Stimulated activated CD4-positive, alpha-beta T cell treated with anti-CD3 and anti-CD28 coated beads, TNF-alpha, amount 100 ng/mL, for 24 hours (primary cell): ENCODE measurements around the gene FRY.

Experiments used
- DNase-seq, 3 experiments: peaks; one replicate each; pipeline ENCODE4 v3.0.0-alpha.2; 2020; ENCODE audit warnings: low read depth in 3 of 3

FRY gene

DNA sequence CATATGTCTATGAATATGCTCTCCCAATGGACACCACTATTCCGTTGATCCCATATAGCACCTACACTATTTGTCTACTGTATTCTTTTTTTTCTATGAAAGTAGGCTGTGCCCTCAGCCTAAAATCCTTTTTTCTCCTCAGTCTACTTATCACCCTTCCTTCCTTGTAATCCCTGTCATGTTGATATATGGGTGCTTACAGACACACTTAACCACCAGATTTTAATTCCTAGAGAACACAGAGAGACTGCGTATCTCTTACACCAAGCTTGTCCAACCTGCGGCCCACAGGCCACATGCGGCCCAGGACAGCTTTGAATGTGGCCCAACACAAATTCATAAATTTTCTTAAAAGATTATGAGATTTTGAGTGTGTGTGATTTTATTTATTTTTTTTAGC is 182.5 kb downstream of the FRY start:
- DNase-seq, result no peak

GRCh38 chr13:32216281-32216680 is 184.7 kb downstream of the FRY start:
- DNase-seq, result no peak

DNA sequence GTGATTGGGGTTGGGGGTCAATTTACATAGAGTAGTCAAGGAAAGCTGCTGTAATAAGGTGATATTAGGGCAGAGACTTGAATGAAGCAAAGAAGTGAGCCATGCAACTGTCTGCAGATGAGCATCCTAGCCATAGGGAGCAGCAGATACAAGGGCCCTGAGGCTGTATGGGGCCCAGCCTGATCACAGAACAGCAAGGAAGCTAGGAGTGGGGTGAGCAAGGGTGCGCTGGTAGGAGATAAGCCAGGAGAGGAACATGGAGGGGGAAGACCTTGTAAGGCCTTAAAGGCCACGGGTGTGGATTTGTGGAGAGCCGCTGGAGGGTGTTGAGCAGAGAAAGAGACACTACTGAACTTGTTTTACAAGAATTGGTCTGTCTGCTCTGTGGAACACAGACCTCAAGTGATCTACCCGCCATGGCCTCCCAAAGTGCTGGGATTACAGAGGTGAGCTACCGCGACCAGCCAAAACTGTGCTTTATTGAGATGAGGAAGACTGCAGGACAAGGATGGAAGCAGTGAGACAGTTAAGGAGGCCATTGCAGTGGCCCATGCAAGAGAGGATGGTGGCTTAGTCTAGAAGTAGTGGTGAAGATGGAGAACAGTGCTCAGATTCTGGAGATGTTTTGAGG is 190.6 kb downstream of the FRY start:
- no peak for DNase-seq

GRCh38 chr13:32224916-32225315 is 193.3 kb downstream of the FRY start:
- no peak for DNase-seq

DNA sequence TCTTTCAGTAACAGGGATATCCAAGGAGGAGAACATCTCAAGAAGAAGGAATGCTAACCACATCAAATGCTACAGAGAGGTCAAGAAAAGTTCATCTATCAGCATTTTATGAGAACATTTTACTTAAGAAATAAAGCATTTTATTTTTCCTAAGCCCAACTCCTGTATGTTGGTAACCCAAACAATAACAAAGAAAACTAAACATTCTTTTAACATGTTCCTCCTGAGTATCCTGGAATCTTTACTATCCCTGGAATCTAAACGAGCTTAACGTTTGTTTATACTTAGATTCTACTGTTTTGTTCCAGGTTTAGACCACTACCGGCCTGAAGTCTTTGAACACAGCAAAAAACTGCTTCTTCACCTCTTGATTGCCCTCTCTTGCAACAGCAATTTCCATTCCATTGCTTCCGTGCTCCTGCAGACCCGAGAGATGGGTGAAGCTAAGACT is 193.9 kb downstream of the FRY start:
- no peak for DNase-seq

- DNase-seq, result no peak
These were observed 196.9 kb downstream of the FRY start for GRCh38 chr13:32228330-32229041.

GRCh38 chr13:32229443-32229842 is 197.9 kb downstream of the FRY start:
- no peak for DNase-seq

DNA sequence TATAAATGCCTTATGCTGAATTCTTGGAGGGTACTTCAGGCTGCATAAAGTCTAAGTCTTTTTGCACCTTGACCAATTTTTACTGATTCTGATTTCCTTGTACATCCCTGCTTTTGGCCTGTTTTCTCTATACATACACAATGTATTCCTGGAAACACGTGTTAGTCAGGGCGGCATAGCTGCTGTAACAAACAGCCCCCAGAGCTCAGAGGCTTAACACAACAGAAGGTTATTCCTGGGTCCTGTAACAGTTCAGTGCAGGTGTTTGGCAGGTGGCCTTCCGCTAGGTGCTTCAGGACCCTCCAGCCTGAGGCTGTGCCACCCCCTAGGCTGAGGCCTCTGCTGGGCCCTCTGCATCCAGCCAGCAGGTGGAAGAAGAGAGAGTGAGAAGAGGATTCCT is 200.7 kb downstream of the FRY start:
- no peak for DNase-seq

DNA sequence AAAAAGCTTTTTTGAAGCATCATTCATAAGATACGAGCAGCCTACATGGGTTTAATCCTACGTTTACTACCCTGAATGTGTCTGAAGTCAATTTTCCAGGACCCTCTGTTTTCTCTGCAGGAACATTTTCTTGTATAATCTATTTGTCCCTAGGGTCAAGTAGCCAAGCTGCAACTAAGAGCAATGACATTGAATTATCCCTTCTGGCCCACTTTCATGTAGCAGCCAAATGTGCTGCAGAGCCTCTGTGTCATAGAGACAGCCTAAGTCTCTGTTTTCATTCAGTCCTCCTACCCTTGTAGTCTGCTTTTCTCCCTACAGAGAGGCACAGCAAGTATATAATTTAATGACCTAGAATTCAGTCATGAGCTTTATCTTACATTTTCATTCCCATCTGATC is 201.5 kb downstream of the FRY start:
- no peak for DNase-seq

DNA sequence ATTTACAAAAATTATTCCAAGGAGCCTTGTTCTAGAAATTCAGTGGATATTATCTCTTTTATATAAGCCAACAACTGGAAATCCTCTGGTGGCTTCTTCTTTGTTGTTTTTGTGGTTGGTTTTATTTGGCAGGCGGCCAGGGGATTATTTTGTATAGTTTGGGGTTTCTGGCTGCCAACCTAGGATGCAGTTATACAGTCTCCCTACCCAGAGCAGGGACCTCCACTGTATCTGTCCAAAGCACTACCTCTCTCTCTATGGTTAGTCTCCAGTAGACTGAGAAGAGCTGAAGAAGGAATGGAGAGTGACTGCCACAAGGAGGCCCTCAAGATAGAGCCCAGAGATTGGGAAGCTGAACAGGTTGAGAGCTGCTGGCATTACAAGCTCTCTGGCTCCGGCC is 203.3 kb downstream of the FRY start:
- no peak for DNase-seq

DNA sequence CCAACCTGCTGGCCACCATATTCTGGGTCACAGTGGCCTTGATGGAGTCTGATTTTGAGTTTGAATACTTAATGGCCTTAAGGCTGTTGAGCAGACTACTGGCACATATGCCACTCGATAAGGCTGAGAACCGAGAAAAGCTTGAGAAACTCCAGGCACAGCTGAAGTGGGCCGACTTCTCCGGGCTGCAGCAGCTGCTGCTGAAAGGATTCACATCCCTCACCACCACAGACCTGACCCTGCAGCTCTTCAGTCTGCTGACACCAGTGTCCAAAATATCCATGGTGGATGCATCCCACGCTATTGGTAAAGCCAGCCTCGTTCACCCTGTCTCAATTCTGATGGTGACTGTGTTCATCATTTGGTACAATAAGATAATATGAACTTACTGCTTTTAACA is 206.1 kb downstream of the FRY start:
- no peak for DNase-seq

GRCh38 chr13:32243695-32244094 is 212.1 kb downstream of the FRY start:
- DNase-seq, result no peak

DNA sequence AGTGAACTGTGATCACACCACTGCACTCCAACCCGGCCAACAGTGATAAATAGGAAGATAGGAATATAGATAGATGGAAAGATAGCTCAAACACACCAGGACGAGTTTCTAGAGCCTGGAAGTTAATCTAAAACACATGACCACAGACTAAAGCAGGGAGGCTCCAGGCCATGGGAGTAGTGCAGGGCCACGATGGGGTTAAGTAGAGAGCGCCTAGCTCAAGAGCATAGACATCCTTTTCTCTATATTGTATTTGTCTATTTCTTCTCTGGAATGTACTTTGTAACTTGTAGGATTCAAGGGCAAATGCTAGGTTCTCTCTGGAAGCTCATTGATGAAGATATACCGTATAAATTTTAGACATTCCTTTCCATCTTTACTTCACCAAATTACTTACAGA is 214.0 kb downstream of the FRY start:
- no peak for DNase-seq

- peak in 2 of 3 experiments; percentile 6 to 45 for DNase-seq
These were observed 214.9 kb downstream of the FRY start for GRCh38 chr13:32246468-32246867.

DNA sequence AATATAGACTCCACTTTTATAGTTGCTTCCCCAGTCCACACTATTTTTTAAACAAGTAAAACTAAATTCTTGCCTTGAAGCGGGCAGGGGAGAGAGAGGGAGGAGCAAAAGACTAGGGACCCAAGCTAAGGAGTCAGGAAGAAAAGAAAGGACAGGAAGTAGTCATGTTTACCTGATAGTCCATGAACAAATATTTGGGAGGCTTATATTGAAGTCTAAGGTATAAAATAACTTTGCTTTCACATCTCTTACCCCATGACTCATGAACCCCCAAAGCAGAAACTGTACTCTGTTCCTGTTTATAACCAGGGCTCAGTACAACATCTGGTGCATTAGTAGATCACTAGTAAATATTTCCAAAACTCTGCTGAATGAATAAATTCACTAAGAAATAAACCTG is 216.3 kb downstream of the FRY start:
- no peak for DNase-seq

GRCh38 chr13:32248801-32249200 is 217.2 kb downstream of the FRY start:
- DNase-seq, result no peak

DNA sequence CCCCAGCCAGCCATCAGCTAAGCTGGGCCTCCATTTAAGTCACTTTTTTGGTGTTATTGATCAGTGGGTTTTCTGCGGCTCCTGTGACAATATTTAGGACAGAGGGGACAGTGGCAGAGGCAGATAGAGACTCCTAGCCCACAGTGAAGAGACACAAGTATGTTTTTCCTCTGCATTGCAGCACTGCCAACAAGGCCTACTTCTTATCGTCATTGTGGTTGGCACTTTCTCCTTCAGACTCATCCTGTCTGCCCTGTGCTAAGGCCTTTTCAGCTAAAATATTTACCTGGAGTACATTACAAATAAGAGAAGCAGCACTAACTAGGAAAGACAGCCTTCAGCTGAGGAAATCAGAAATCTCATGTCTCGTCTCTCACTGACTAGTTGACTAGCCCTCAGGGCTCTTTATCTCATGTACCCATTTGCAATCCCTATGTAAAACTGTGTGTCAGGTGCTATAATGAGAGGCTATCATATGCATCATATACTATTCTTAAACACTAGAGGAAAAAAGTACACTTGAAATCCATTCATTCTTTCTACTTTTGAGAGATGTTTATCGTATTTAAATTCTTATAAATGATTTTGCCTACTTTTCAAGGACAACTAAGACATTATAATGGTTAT is 221.4 kb downstream of the FRY start:
- DNase-seq, result no peak

DNA sequence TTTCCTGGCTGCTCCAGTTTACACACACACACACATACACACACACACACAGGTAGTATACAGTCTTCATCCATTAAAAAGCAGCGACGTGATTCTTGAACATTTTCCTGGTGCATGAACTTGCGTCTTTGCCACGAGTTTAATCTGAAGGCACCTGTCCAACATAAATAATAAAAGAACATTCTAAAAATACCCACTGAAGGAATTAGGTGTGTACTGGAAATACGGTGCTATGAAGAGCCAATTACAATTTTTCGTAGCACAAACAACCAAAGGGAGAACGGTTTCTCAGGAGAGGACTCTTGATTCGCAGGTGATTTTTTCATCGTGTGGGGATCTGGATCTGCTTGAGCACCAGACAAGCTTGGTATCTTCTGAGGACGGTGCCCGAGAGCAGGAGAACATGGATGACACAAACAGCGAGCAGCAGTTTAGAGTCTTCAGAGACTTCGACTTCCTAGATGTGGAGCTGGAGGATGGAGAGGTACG is 222.4 kb downstream of the FRY start:
- DNase-seq, result no peak

GRCh38 chr13:32254416-32254815 is 222.8 kb downstream of the FRY start:
- DNase-seq, result no peak

GRCh38 chr13:32254916-32255723 is 223.5 kb downstream of the FRY start:
- no peak for DNase-seq

DNA sequence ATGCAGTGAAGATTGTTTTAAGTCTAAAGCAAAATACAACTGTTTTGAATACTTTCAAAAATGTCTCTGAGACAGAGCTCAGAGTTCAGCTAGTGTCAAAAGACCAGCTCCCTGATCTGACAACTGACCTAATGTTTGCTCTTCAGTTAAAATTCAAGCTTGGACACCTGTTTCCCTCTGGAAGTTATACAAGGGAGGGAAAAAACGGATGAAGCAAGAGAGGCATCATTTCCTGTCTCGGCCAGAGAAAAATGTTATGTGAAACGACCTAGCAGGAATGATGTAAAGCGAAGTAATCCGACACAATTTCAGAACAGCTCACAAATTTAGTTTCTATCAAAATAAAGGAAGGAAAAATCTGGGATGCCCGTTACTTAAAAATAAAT is 224.1 kb downstream of the FRY start:
- DNase-seq, result no peak

GRCh38 chr13:32256243-32256642 is 224.7 kb downstream of the FRY start:
- no peak for DNase-seq
